GM21825 (cell line): ENCODE data around the gene SPATS1.

Source experiments
- ATAC-seq: cut with Tn5 transposase; IDR thresholded peaks from one replicate; pipeline ENCODE4 v1.9.1; 2021; ENCODE audit warnings: mild to moderate bottlenecking, moderate library complexity; ENCODE audit not compliant: unreplicated experiment

SPATS1 gene, protein sequence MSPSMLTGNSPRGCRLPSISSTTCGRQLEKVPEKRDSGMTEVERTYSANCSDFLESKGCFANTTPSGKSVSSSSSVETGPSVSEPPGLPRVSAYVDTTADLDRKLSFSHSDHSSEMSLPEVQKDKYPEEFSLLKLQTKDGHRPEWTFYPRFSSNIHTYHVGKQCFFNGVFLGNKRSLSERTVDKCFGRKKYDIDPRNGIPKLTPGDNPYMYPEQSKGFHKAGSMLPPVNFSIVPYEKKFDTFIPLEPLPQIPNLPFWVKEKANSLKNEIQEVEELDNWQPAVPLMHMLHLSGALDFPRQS

GRCh38 chr6:44342489-44342888 lies at the start of gene SPATS1:
Gene SPATS1, plus strand, starts transcription at chr6:44342650. Its CDS starts 446 bp downstream, at chr6:44343096.
- no peak for ATAC-seq

DNA sequence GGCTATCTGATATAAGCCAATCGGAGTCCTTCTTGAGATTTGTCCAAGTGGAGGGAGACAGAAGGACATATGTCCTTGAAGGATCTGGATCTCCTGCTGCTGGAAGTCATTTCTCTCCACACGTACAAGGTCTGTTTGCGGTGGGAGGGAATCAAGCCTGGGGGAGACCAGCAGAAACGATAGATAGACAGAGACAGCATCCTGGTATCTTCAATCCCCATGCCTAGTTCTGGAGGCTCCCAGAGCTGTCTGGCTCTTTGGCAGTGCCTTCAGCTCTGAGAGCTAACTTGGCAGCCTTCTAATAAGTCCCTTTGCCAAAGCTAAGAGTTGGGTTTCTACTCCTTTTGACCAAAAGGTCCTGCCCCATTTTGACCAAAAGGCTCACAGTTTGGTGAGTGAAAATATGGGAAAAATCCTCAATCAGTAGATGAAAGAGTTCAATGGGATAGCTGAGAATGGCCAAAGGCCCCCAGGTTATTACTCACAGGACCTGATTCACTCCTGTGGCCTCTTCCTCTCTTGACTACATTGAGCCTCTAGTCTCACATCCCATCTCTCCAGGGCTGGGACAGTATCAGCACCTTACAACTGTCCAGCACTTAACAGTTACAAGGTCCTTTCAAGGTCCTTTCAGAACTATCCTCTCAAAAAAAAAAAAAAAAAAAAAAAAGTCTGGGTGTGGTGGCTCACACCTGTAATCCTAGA lies 49.6 kb upstream of the SPATS1 start:
- no peak for ATAC-seq

DNA sequence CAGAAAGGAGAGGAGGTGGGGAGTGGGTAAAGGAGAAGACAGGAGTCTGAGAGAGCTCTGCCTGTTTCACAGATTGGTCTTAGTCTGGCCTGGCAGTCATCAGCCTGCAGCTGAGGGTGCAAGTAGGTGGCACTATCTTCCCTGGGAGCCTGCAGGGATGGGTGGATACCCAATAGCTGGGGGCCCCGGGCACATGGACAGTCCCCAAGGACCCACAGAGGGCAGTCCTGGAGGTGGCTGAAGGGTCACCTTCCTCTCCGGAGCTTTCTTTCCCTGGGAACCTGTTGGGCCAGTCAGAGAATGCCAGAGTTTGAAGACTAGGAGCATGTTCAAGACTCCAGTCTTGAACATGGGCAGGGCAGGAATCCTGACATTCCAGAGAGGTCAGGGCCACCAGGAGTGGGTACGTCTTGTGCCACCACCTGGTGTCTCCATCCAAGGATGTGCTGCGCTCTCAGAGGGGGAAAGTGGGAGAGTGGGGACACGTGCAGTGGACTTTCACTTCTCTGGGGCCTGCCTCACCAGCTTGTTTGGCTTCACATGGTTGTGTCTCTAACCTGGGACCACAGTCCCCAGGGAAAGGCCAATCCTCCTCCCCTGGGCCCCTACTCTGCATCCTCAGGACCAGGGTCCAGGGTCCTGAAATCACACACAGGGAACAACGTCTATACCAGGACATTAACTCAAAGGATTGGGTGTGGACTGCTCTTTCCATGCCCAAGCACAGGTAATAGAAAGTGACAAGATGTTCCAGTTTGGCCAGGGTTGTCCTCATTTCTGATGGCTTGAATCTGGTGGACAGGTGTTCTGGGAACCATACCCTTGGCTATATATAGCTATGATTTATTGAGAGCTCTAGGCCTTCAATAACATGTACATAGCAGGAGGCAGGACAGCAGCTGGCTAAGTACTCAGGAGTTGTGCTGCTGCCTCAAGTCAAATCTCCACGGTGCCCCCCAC lies 47.3 kb upstream of the SPATS1 start:
- no peak for ATAC-seq

DNA sequence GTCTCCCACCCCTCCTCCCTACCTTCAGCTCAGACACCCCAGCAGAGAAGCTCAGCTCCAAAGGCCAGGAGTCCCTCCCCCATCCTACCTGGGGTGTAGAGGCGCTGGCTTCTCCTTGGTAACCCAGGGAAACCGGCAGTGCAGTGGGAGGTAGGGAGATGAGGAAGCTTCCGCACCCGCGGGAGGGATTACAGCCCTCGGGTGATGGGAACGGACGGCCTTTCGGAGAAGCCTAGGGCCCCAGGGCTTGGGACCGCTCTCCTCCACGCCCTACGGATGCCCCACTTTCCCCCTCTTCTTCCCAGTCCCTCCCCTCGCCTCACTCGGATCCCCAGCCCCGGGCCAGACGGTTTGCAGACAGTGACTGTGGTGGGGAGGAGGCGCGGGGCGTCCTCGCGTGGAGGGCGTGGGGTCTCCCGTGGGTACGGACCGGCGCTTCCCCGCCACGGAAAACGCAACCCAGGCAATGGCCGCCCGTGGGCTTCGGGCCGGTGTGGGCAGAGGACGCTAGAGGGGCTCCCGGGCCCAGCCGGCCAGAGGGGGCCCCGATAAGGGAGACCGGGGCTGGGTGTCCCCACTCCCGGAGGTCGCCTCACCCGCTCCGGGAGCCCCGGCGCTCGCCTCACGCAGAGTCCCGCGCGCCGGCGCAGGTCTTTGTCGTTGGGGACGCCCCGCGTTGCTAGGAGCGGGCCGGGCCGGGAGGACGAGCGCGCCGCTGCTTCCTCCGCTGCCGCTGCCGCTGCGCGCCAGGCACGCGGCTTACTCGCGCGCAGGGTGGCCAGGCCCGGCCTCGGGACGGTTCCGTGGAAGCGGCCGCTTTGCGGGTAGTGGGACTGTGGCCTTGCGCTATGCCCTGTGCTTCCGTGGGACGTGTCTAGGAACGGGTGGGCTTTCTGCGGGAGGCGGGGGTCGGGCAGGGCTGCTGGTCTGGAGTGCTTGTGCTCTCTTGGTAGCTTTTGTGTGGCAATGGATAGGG lies 45.1 kb upstream of the SPATS1 start:
- peak; percentile 69 for ATAC-seq

DNA sequence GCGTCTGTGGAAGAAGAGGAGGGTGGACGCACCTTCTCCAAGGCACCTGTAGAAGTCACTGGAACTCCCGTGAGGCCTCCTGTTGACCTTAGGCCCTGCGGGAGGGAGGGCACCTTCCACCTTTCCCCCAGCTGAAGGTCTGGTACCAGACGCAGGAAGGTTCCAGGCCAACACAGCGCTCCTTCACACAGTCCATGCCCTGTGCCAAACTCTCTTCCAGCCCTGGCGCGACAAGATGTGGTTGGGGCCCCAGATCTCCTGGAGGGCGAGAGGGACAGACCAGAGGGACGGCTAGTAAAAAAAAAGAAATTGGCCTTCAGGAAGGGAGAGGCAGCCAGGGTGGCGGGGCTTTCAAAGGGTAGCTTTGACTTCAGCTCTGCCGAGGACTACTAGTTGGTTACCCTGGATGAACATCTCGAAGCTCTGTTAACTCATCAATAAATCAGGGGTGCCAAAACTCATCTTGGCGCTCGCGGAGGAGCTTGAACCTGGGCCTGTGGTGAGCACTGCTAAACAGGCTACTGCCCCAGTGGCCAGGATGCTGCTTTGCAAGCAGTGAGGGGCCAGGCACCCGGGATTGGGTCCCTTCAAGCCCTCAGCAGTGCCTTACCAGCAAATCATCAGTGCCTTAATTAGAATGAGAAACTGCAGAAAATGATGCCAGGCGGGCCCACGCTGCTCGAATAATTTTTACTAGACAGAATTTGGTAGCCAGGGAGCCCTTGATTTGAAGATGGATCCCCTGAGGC lies 44.2 kb upstream of the SPATS1 start:
- ATAC-seq = no peak

GRCh38 chr6:44298864-44299263 lies 43.6 kb upstream of the SPATS1 start:
- no peak for ATAC-seq

GRCh38 chr6:44300292-44300823 lies 42.1 kb upstream of the SPATS1 start:
- no peak for ATAC-seq

DNA sequence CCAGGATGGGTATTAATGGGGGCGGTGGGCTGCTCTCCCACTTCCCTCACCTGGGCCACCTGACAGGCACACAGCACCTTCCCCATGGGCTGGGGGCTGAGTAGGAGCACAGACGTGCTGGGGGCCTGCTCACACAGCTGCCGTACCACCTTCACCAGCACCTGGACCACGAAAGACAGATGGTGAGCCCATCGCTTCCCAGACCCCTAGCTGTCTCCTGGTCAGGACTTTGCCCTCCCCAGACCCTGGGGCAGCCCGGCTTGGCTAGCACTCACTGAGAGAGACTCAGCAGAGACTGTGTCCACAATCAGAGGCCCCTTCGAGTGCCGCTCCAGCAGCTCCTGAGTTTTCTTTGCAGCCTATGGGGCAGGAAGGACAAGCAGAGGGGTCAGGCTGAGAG lies 41.3 kb upstream of the SPATS1 start:
- no peak for ATAC-seq

- ATAC-seq = no peak
Observed at GRCh38 chr6:44301782-44302564, 40.5 kb upstream of the SPATS1 start.

- ATAC-seq = no peak
Observed at GRCh38 chr6:44302856-44303255, 39.6 kb upstream of the SPATS1 start.

DNA sequence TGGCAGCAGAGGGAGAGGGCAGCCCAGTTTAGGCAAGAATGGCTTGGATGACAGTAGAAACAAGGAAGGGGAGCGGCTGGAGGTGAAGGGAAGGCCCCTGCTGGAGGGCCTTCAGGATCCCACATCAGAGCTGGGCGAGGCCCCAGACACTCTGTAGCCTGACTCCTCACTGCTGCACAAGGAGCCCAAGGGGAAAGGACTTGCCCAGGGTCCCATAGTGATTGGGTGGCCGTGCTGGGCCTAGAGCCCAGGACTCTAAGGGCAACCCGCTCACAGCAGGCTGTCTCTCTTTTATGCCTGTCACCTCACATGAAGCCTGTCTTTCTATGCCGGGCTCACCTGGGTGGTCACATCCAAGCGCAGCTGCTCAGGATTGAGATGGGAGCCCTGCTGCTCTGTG lies 38.6 kb upstream of the SPATS1 start:
- no peak for ATAC-seq

DNA sequence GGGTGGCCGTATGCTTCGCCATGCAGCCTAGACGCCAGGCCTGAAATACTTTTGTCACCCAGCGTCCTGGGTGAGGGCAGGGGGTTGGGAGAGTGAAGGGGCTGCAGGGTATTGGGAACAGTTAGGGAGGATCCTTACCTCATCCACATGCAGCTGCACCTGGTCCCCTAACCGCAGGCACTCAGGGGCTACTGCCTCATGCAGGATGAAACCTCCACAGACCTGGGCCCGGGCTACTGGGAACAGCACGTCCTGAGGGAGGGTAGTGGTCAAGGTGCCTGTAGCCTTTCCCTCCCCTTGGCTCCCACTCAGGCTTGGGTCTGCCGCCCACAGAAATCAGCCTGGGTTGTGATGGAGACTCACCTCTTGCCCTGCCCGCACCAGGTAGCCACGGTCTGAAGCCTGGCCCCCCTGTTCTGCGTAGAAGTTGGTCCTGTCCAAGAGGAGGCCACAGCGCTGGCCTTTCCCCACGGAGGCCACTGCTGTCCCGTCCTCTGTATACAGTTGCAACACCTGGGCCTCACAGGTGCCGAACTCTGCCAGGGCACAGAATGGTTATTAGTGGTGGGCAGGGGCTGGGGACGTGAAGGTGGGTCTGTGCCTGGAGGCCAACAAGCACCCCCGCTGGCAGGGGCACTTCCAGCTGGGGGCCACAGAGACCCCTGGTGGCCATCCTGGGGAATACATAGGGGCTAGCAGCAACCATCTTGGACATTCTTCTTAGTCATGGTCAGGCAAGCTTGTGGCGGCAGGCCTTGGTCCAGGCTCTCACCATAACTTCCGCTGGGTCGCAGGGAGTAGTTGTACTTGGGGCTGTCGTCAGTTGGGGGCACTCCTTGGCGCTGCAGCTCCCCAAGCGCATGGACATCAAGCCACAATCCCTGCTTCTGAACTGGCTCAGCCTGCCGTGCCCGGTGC lies 37.9 kb upstream of the SPATS1 start:
- ATAC-seq = no peak

- no peak for ATAC-seq
Observed at GRCh38 chr6:44305200-44305725, 37.2 kb upstream of the SPATS1 start.

GRCh38 chr6:44306710-44307109 lies 35.7 kb upstream of the SPATS1 start:
- no peak for ATAC-seq

DNA sequence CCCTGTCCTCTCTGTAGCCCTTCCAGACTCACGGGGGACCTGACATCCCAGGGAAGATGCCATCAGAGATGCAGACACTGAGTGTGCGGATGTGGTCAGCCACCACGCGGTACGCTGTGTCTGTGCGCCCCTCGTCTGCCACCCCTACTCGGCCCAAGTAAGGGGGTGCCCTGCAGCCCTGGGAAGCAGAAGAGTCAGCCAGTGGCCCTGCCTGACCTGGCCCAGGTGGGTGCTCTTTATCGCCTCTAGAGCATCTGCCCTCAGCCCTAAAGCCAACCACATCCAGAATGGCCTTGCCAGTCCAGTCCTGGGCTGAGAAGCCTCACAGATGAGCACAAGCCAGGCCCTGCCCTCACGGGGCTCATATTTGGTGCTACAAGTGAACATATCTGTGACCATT lies 35.2 kb upstream of the SPATS1 start:
- ATAC-seq = no peak

GRCh38 chr6:44309092-44309491 lies 33.4 kb upstream of the SPATS1 start:
- ATAC-seq = no peak

DNA sequence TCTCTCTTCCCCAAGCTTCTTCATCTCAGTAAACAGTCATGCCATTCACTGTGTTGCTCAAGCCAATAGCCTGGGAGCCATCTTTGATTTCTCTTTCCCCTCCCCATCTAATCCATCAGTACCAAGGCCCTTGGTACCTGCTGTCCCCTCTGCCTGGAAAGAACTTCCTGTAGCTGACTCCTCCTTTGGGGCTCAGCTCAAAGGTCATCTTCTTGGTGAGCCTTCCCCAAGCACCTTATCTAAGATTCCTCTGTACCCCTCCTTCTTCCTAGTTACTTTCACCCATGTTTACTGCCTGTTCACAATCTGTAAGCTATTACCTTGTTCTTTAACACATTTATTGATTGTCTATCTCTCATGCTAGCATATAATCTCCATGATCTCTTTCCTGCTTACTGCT lies 32.8 kb upstream of the SPATS1 start:
- no peak for ATAC-seq
